Fibroblast of the aortic adventitia (primary cell): ENCODE measurements around the gene MTNR1B. TPM values are rescaled to one million over a fixed set of nuclear protein-coding genes. Genes with fewer than 3 reads are reported as not detected.

Source experiments
- DNase-seq: peaks from one replicate; pipeline ENCODE4 v3.0.0-alpha.2; 2010; ENCODE audit warnings: low read depth
- H3K4me3 ChIP-seq: 2 replicates; pipeline ENCODE4 v1.5.1; 2011; ENCODE audit warnings: low read depth, mild to moderate bottlenecking, control low read depth, low read length, moderate library complexity
- CTCF ChIP-seq: IDR thresholded peaks from 2 replicates; pipeline ENCODE4 v1.5.1; 2011; ENCODE audit warnings: mild to moderate bottlenecking, low read length, control low read depth, inconsistent platforms; ENCODE audit not compliant: insufficient read depth
- total RNA-seq: library from RNA; depleted of rRNA; stranded (reverse); fragments of >200 nt; gene quantifications from 2 replicates; pipeline ENCODE4 v1.2.3, GENCODE V29; 2012; ENCODE audit warnings: low replicate concordance

The MTNR1B gene
- total RNA-seq, 1 donor, result not detected

GRCh38 chr11:92981508-92982043 is 12.1 kb downstream of the MTNR1B start:
- H3K4me3 ChIP-seq, result no peak overlapping the region
- TF ChIP-seq CTCF, result no peak
- DNase-seq, result no peak

- no peak overlapping the region for H3K4me3 ChIP-seq
- DNase-seq, result no peak
- TF ChIP-seq CTCF, result no peak
Measured at GRCh38 chr11:92986585-92986984, 17.1 kb downstream of the MTNR1B start.

- no peak for TF ChIP-seq CTCF
- no peak overlapping the region for H3K4me3 ChIP-seq
- no peak for DNase-seq
Measured at GRCh38 chr11:92993004-92993403, 23.6 kb downstream of the MTNR1B start.

GRCh38 chr11:93000511-93001476 is 31.3 kb downstream of the MTNR1B start:
- DNase-seq, result peak; percentile 86
- TF ChIP-seq CTCF, result no peak
- no peak overlapping the region for H3K4me3 ChIP-seq

- H3K4me3 ChIP-seq, result no peak overlapping the region
- DNase-seq, result no peak
- no peak for TF ChIP-seq CTCF
Measured at GRCh38 chr11:93001806-93002205, 32.4 kb downstream of the MTNR1B start.

- no peak for TF ChIP-seq CTCF
- DNase-seq, result no peak
- no peak overlapping the region for H3K4me3 ChIP-seq
Measured at GRCh38 chr11:93002380-93002779, 32.9 kb downstream of the MTNR1B start.
